Smooth muscle cell of trachea (primary cell): Measurements from ENCODE around the gene MAGED2. TPM values are rescaled to one million over a fixed set of nuclear protein-coding genes. Genes with fewer than 3 reads are reported as not detected.

Source experiments
- total RNA-seq: library from RNA; depleted of rRNA; stranded (reverse); fragments of >200 nt; gene quantifications from 2 replicates; pipeline ENCODE4 v1.2.1, GENCODE V29; 2014

MAGED2 gene, protein sequence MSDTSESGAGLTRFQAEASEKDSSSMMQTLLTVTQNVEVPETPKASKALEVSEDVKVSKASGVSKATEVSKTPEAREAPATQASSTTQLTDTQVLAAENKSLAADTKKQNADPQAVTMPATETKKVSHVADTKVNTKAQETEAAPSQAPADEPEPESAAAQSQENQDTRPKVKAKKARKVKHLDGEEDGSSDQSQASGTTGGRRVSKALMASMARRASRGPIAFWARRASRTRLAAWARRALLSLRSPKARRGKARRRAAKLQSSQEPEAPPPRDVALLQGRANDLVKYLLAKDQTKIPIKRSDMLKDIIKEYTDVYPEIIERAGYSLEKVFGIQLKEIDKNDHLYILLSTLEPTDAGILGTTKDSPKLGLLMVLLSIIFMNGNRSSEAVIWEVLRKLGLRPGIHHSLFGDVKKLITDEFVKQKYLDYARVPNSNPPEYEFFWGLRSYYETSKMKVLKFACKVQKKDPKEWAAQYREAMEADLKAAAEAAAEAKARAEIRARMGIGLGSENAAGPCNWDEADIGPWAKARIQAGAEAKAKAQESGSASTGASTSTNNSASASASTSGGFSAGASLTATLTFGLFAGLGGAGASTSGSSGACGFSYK
- 254 and 268 TPM in 2 replicates for total RNA-seq

DNA sequence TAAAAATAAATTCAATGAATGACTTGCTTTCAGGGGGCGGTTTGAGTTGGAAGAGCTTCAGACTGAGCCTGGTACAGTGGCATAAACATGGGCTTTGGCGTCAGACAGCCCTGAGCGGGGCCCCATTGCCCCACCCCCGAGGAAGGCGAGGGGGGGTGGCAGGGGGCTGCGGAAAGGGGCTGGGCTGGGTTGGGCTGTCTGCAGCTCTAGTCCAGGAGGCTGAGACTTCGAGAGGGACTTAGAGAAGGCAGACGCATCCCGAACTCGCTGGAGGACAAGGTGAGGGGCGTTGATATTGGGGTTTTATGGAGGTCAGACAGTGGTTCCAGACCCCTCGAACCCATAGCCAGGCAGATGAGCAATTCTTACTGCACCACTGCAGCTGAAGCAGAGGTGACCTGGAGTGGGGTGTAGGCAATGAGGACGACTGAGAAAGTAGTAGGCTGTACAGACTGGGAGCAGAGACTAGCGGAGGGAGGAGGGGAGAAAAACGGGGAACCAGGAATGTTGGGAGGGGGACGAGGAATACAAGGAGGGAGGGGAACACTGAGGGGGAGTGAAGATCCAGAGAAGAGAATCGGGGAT, at the start of gene MAGED2:
MAGED2 (plus strand) TSS at position 222 of the 585 bp plus-strand sequence. CDS start 1,587 bp downstream, outside the sequence.

DNA sequence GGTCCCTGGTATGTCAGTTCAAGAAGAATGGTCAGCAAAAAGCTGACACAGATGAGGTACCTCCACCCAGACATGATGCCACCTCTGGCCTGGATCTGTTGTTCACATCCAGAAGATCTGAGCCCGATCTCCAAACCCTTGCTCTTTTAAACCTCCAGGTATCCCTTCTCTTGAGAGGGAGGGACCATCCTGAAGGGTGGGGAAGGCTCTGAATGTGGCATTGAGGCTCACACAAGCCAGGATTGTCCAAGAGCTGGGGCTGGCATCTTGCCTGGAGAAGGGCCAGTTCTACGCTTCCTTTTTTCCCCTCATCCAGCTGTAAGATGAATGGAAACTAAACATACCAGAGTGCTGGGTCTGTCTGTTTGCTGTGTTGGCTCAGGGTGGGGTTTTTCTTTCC, 9.4 kb upstream of the MAGED2 start, which contains the start of gene ITIH6:
ITIH6 (minus strand) TSS at position 119 of the 400 bp plus-strand sequence; CDS start at position 74, 45 bp downstream.

Other genes starting within 250 kb of the MAGED2 start
- not detected in 2 replicates for gene ITIH6, start 9.5 kb upstream of the MAGED2 start, total RNA-seq
- 22.1 and 27.8 TPM in 2 replicates for gene TRO, start 113.1 kb downstream of the MAGED2 start, total RNA-seq
- gene PFKFB1, start 186.4 kb downstream of the MAGED2 start, total RNA-seq: not detected in 2 replicates
- 7.9 and 8.4 TPM in 2 replicates for gene APEX2, start 192.6 kb downstream of the MAGED2 start, total RNA-seq
- gene ALAS2, start 223.2 kb downstream of the MAGED2 start, total RNA-seq: not detected in 2 replicates